HepG2 (cell line): ENCODE data around the gene SLC9A8. TPM values are rescaled to one million over a fixed set of nuclear protein-coding genes. Genes with fewer than 3 reads are reported as not detected.
A peak's percentile ranks its signal among the peaks of the same experiment; 100 is the strongest.

Experiments
- KLF12 ChIP-seq: sonication (generic); formaldehyde crosslinking; IDR thresholded peaks from 2 replicates; pipeline ENCODE4 v1.4.0; 2020; ENCODE audit warnings: missing genetic modification reagents, borderline replicate concordance
- RFX5 ChIP-seq: IDR thresholded peaks from 2 replicates; pipeline ENCODE4 v1.6.1; 2011; ENCODE audit warnings: low read depth, low read length, improper control_type of control experiment
- SIN3A ChIP-seq: IDR thresholded peaks from 2 replicates; pipeline ENCODE4 v1.6.1; 2011; ENCODE audit warnings: low read depth, mild to moderate bottlenecking, control low read depth, low read length, borderline replicate concordance
- SPEN ChIP-seq: sonication (generic); formaldehyde crosslinking; IDR thresholded peaks from 2 replicates; pipeline ENCODE4 v1.5.1; 2020; ENCODE audit warnings: low read depth, mild to moderate bottlenecking, missing genetic modification reagents
- ZFP82 ChIP-seq: sonication (generic); formaldehyde crosslinking; IDR thresholded peaks from 2 replicates; pipeline ENCODE4 v1.5.1; 2020; ENCODE audit warnings: mild to moderate bottlenecking, missing genetic modification reagents, borderline replicate concordance
- ZNF235 ChIP-seq: sonication (generic); formaldehyde crosslinking; IDR thresholded peaks from 2 replicates; pipeline ENCODE4 v1.8.1; 2023; ENCODE audit warnings: mild to moderate bottlenecking, missing genetic modification reagents, borderline replicate concordance
- ZNF646 ChIP-seq: sonication (generic); formaldehyde crosslinking; IDR thresholded peaks from 2 replicates; pipeline ENCODE4 v1.9.0; 2021; ENCODE audit warnings: mild to moderate bottlenecking, missing genetic modification reagents
- ZNF766 ChIP-seq: sonication (generic); formaldehyde crosslinking; IDR thresholded peaks from 2 replicates; pipeline ENCODE4 v1.5.0; 2020; ENCODE audit warnings: missing genetic modification reagents, borderline replicate concordance
- polyA plus RNA-seq, 8 experiments: library from polyadenylated mRNA; depleted of rRNA in 3 of 8; stranded (reverse) in 7 of 8; unstranded in 1 of 8; fragments of >200 nt; fragmentation: Illumina TruSeq in 4 of 8; extraction: Trizol in 4 of 8; gene quantifications; 2 replicates each; pipeline versions ENCODE4 v1.2.1 to v1.2.3, GENCODE V29; 2011 to 2016; ENCODE audit warnings: low read depth in 4 of 8, missing spikeins in 1 of 8, mixed read lengths in 1 of 8; ENCODE audit not compliant: insufficient read depth in 1 of 8
- total RNA-seq, 5 experiments: library from RNA; depleted of rRNA; stranded (reverse); fragments of >200 nt; fragmentation: Illumina TruSeq; extraction: Trizol; gene quantifications; 2 replicates each; pipeline ENCODE4 v1.2.3, GENCODE V29; 2016; ENCODE audit warnings: low read depth in 1 of 5
- TF ChIP-seq, protein P1 (sequence below): sonication (generic); formaldehyde crosslinking; IDR thresholded peaks from 2 replicates; pipeline ENCODE4 v1.5.0; 2020; ENCODE audit warnings: missing genetic modification reagents
- TF ChIP-seq, protein P2 (sequence below): sonication (generic); formaldehyde crosslinking; IDR thresholded peaks from 2 replicates; pipeline ENCODE4 v1.4.0; 2020; ENCODE audit warnings: missing genetic modification reagents
- TF ChIP-seq, protein P3 (sequence below): sonication (generic); formaldehyde crosslinking; IDR thresholded peaks from 2 replicates; pipeline ENCODE4 v1.5.0; 2020; ENCODE audit warnings: mild to moderate bottlenecking, missing genetic modification reagents, borderline replicate concordance

The SLC9A8 gene
- total and polyA plus RNA-seq, 2 of the 13 experiments (the other 11 are each of a cell fraction or from before 2014, with no cell fraction given) = 4.1 to 7.4 TPM

DNA sequence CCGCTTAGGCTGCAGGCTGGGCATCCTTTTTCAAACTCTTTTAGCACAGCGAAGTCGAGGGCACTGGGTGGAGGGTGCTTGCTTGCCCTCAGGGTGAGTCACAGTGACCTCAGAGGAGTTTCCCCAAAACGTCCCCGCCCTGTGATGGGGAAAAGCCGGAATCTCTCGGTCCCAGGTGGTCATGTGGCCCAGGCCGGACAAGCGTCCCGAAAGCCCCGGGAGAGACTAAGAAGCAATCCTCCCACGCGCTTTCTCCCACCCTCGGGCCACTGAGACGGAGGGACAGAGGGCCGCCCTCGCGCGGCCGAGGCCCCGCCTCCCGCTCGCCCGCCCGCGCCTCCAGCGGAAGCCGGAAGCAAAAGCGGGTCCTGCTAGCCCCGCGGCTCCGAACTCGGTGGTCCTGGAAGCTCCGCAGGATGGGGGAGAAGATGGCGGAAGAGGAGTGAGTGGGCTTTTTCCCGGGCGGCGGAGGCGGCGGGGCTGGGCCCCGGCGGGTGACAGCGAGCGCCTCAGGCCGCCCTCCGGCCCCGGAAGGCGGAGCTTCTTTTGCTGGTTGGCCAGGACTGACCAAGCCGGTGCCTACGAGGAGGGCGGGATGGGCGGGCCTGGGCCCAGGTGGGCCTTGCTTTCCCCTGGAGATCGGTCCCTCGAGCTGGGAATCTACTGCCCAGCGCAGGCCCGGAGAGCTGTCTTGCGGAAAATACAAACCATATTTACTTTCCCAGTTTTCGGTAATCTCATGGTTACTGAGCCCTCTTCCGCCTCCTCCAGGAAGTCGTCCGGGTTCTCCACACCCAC, at the start of gene SLC9A8 (continued):
- TF ChIP-seq ZNF646 (CRISPR knock-in tag) = no peak
- peak; percentile 89; the same call in 1 of the 2 replicates for TF ChIP-seq SIN3A
- no peak for TF ChIP-seq RFX5
- TF ChIP-seq, protein P1, sequence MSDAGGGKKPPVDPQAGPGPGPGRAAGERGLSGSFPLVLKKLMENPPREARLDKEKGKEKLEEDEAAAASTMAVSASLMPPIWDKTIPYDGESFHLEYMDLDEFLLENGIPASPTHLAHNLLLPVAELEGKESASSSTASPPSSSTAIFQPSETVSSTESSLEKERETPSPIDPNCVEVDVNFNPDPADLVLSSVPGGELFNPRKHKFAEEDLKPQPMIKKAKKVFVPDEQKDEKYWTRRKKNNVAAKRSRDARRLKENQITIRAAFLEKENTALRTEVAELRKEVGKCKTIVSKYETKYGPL = no peak
- peak; percentile 97 for TF ChIP-seq KLF12 (CRISPR knock-in tag)
- TF ChIP-seq ZNF766 = no peak
- peak; percentile 92; the same call in 1 of the 2 replicates for TF ChIP-seq ZNF235
- TF ChIP-seq, protein P2, sequence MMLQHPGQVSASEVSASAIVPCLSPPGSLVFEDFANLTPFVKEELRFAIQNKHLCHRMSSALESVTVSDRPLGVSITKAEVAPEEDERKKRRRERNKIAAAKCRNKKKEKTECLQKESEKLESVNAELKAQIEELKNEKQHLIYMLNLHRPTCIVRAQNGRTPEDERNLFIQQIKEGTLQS = peak; percentile 8; the same call in 1 of the 2 replicates
- TF ChIP-seq, protein P3, sequence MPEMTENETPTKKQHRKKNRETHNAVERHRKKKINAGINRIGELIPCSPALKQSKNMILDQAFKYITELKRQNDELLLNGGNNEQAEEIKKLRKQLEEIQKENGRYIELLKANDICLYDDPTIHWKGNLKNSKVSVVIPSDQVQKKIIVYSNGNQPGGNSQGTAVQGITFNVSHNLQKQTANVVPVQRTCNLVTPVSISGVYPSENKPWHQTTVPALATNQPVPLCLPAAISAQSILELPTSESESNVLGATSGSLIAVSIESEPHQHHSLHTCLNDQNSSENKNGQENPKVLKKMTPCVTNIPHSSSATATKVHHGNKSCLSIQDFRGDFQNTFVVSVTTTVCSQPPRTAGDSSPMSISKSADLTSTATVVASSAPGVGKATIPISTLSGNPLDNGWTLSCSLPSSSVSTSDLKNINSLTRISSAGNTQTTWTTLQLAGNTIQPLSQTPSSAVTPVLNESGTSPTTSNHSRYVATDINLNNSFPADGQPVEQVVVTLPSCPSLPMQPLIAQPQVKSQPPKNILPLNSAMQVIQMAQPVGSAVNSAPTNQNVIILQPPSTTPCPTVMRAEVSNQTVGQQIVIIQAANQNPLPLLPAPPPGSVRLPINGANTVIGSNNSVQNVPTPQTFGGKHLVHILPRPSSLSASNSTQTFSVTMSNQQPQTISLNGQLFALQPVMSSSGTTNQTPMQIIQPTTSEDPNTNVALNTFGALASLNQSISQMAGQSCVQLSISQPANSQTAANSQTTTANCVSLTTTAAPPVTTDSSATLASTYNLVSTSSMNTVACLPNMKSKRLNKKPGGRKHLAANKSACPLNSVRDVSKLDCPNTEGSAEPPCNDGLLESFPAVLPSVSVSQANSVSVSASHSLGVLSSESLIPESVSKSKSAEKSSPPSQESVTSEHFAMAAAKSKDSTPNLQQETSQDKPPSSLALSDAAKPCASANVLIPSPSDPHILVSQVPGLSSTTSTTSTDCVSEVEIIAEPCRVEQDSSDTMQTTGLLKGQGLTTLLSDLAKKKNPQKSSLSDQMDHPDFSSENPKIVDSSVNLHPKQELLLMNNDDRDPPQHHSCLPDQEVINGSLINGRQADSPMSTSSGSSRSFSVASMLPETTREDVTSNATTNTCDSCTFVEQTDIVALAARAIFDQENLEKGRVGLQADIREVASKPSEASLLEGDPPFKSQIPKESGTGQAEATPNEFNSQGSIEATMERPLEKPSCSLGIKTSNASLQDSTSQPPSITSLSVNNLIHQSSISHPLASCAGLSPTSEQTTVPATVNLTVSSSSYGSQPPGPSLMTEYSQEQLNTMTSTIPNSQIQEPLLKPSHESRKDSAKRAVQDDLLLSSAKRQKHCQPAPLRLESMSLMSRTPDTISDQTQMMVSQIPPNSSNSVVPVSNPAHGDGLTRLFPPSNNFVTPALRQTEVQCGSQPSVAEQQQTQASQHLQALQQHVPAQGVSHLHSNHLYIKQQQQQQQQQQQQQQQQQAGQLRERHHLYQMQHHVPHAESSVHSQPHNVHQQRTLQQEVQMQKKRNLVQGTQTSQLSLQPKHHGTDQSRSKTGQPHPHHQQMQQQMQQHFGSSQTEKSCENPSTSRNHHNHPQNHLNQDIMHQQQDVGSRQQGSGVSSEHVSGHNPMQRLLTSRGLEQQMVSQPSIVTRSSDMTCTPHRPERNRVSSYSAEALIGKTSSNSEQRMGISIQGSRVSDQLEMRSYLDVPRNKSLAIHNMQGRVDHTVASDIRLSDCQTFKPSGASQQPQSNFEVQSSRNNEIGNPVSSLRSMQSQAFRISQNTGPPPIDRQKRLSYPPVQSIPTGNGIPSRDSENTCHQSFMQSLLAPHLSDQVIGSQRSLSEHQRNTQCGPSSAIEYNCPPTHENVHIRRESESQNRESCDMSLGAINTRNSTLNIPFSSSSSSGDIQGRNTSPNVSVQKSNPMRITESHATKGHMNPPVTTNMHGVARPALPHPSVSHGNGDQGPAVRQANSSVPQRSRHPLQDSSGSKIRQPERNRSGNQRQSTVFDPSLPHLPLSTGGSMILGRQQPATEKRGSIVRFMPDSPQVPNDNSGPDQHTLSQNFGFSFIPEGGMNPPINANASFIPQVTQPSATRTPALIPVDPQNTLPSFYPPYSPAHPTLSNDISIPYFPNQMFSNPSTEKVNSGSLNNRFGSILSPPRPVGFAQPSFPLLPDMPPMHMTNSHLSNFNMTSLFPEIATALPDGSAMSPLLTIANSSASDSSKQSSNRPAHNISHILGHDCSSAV (CRISPR knock-in tag) = 0 out of 2 replicates have a peak, but pooled peaks have one; percentile 45
- TF ChIP-seq ZFP82 (CRISPR knock-in tag) = no peak
- TF ChIP-seq SPEN (CRISPR knock-in tag) = peak; percentile 93
